Panc1 (cell line): Measurements from ENCODE around the gene RNF227. TPM values are rescaled to one million over a fixed set of nuclear protein-coding genes. Genes with fewer than 3 reads are reported as not detected.

Source experiments
- ATAC-seq: fragments of 200-7000 bp; cut with Tn5 transposase; 2 replicates; pipeline ENCODE4 v1.9.1; 2020; ENCODE audit warnings: mild to moderate bottlenecking, moderate library complexity
- BruUV-seq: library from RNA; stranded (reverse); fragments of 400-500 nt; replicated peaks from 2 replicates; lab custom pipeline; 2021; lab: Mats Ljungman, UMichigan
- CTCF ChIA-PET: fragments of 300-600 bp; sonication (Branson Sonifier 250); formaldehyde crosslinking; loops from one replicate; lab custom pipeline; 2022; ENCODE audit warnings: antibody characterized with exemption; lab: Charles Lee
- POLR2A ChIA-PET: fragments of 300-600 bp; sonication (Branson Sonifier 250); formaldehyde crosslinking; loops from one replicate; lab custom pipeline; 2022; ENCODE audit warnings: antibody characterized with exemption; lab: Charles Lee
- DNase-seq: peaks from one replicate; pipeline ENCODE4 v3.0.0-alpha.2; 2010; ENCODE audit warnings: low read depth, low spot score
- H3K27ac ChIP-seq: 2 replicates; pipeline ENCODE4 v1.5.1; 2011; ENCODE audit warnings: mild to moderate bottlenecking, low read length, inconsistent platforms
- H3K27me3 ChIP-seq: fragments of 200-500 bp; sonication (Bioruptor generic); 2 replicates; pipeline ENCODE4 v1.6.0; 2014; ENCODE audit warnings: low read length, inconsistent platforms; ENCODE audit not compliant: control insufficient read depth, insufficient read depth
- H3K36me3 ChIP-seq: fragments of 200-500 bp; sonication (Bioruptor generic); 2 replicates; pipeline ENCODE4 v1.5.1; 2014; ENCODE audit warnings: inconsistent platforms, mild to moderate bottlenecking, low read length, moderate library complexity; ENCODE audit not compliant: control insufficient read depth, insufficient read depth
- H3K4me1 ChIP-seq: 2 replicates; pipeline ENCODE4 v1.5.1; 2011; ENCODE audit warnings: inconsistent platforms, mild to moderate bottlenecking, low read length, moderate library complexity; ENCODE audit not compliant: control insufficient read depth, insufficient read depth
- H3K4me3 ChIP-seq, 2 experiments: 2 replicates each; pipeline ENCODE4 v1.5.1; 2011 to 2012; ENCODE audit warnings: low read depth in 2 of 2, low read length in 2 of 2, mild to moderate bottlenecking in 2 of 2, inconsistent platforms in 1 of 2, moderate library complexity in 1 of 2
- H3K9me3 ChIP-seq: fragments of 200-500 bp; sonication (Bioruptor generic); 2 replicates; pipeline ENCODE4 v1.5.1; 2014; ENCODE audit warnings: low read depth, mild to moderate bottlenecking, inconsistent platforms, low read length, moderate library complexity; ENCODE audit not compliant: control insufficient read depth, insufficient read depth
- POLR2AphosphoS5 ChIP-seq: IDR thresholded peaks from 2 replicates; pipeline ENCODE4 v1.6.1; 2012; ENCODE audit warnings: mild to moderate bottlenecking, low read depth, low read length, moderate library complexity
- SIN3A ChIP-seq: IDR thresholded peaks from 2 replicates; pipeline ENCODE4 v1.6.1; 2012; ENCODE audit warnings: low read depth, mild to moderate bottlenecking, low read length, moderate library complexity, borderline replicate concordance; ENCODE audit not compliant: insufficient read depth
- TCF7L2 ChIP-seq: IDR thresholded peaks from 2 replicates; pipeline ENCODE4 v1.6.1; 2011; ENCODE audit warnings: mild to moderate bottlenecking, low read depth, low read length, inconsistent platforms
- in situ Hi-C: cut with HindIII; loops from 2 replicates; pipeline ENCODE4 v1.10.0; 2016; ENCODE audit warnings: low sequenced_read_pairs, low pct_unique_long_range_greater_than_20kb
- intact Hi-C: fragments of 100-400 bp; cut with micrococcal nuclease; formaldehyde crosslinking; loops from one replicate; pipeline ENCODE4 v1.10.0; 2022; ENCODE audit not compliant: unreplicated experiment
- total RNA-seq: library from RNA; stranded (reverse); gene quantifications from one replicate; pipeline ENCODE4 v1.2.1, GENCODE V29; 2021; ENCODE audit not compliant: unreplicated experiment
- TF ChIP-seq, protein P1 (sequence below): fragments of 450-650 bp; IDR thresholded peaks from 2 replicates; pipeline ENCODE4 v1.5.1; 2017; ENCODE audit warnings: mild to moderate bottlenecking
- TF ChIP-seq, protein P2 (sequence below), 2 experiments: IDR thresholded peaks; 2 replicates each; pipeline ENCODE4 v1.6.1; 2011 to 2012; ENCODE audit warnings: low read depth in 2 of 2, control low read depth in 1 of 2, low read length in 1 of 2, mild to moderate bottlenecking in 1 of 2, moderate library complexity in 1 of 2; ENCODE audit not compliant: insufficient read depth in 1 of 2

RNF227 gene
- total RNA-seq, 1 experiment from 2014 or later: 2.6 TPM

DNA sequence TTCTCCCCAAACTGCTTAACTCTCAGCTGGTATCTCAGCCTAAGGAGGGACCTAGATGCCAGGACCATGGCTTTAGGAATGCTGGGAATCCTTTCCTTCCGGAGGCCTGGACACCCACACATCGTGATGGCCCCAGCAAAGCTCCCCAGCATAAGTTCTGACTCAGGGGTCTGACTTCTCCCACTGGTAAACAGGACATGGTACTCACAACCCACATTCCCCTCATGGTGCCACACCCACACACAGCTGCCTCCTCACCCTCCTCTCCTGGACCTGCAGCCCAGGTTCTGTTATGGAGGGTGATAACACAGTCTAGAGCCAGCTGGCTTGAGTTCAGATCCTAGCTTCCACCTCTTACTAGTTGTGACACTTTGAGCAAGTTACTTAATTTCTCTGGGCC lies 719 bp upstream of the RNF227 start:
- POLR2A ChIA-PET: interaction anchor here (0.5 to 0.7 kb wide), 3 partner anchors 15 to 80 kb away, joined by 3 to 6 read pairs (median 5); partner anchors contain the start of genes CNTROB and TRAPPC1
- DNase-seq (no peak), ATAC-seq (no peak)
- CTCF ChIA-PET: interaction anchor here (0.5 kb wide), 1 partner anchor 95 kb away, joined by 9 read pairs; no protein-coding TSS in a partner anchor
- in situ Hi-C loops: no loop called here
- peak overlapping the region; percentile 80 for H3K27ac ChIP-seq
- peaks cover 10% of the 10 kb centered on the region for H3K4me1 ChIP-seq
- peaks cover 3% of the 10 kb centered on the region for H3K36me3 ChIP-seq
- intact Hi-C loops: no loop called here
- H3K27me3 ChIP-seq: no peaks in the 10 kb centered on the region
- H3K9me3 ChIP-seq: no peaks in the 10 kb centered on the region
- no TSS peak for BruUV-seq
- H3K4me3 ChIP-seq: peak overlapping the region in 1 of 2 experiments; percentile 54; a peak in 2 of 4 replicates
- TF ChIP-seq POLR2AphosphoS5: no peak
- no peak for TF ChIP-seq SIN3A
- TF ChIP-seq TCF7L2: no peak
- TF ChIP-seq, protein P1, sequence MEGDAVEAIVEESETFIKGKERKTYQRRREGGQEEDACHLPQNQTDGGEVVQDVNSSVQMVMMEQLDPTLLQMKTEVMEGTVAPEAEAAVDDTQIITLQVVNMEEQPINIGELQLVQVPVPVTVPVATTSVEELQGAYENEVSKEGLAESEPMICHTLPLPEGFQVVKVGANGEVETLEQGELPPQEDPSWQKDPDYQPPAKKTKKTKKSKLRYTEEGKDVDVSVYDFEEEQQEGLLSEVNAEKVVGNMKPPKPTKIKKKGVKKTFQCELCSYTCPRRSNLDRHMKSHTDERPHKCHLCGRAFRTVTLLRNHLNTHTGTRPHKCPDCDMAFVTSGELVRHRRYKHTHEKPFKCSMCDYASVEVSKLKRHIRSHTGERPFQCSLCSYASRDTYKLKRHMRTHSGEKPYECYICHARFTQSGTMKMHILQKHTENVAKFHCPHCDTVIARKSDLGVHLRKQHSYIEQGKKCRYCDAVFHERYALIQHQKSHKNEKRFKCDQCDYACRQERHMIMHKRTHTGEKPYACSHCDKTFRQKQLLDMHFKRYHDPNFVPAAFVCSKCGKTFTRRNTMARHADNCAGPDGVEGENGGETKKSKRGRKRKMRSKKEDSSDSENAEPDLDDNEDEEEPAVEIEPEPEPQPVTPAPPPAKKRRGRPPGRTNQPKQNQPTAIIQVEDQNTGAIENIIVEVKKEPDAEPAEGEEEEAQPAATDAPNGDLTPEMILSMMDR: no peak
- TF ChIP-seq, protein P2, sequence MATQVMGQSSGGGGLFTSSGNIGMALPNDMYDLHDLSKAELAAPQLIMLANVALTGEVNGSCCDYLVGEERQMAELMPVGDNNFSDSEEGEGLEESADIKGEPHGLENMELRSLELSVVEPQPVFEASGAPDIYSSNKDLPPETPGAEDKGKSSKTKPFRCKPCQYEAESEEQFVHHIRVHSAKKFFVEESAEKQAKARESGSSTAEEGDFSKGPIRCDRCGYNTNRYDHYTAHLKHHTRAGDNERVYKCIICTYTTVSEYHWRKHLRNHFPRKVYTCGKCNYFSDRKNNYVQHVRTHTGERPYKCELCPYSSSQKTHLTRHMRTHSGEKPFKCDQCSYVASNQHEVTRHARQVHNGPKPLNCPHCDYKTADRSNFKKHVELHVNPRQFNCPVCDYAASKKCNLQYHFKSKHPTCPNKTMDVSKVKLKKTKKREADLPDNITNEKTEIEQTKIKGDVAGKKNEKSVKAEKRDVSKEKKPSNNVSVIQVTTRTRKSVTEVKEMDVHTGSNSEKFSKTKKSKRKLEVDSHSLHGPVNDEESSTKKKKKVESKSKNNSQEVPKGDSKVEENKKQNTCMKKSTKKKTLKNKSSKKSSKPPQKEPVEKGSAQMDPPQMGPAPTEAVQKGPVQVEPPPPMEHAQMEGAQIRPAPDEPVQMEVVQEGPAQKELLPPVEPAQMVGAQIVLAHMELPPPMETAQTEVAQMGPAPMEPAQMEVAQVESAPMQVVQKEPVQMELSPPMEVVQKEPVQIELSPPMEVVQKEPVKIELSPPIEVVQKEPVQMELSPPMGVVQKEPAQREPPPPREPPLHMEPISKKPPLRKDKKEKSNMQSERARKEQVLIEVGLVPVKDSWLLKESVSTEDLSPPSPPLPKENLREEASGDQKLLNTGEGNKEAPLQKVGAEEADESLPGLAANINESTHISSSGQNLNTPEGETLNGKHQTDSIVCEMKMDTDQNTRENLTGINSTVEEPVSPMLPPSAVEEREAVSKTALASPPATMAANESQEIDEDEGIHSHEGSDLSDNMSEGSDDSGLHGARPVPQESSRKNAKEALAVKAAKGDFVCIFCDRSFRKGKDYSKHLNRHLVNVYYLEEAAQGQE (IDR thresholded peaks at IDR 0.05; ENCODE audit: insufficient read depth in 1 of 2, low read depth in 2 of 2, low read length in 1 of 2): no peak

GRCh38 chr17:7916385-7916682 lies 245 bp upstream of the RNF227 start:
- Histone ChIP-seq H3K36me3 (peaks cover 3% of the 10 kb centered on the region), H3K4me3 (peak overlapping the region; percentile 54 to 59), H3K9me3 (no peaks in the 10 kb centered on the region), H3K27ac (peak overlapping the region; percentile 80), H3K27me3 (no peaks in the 10 kb centered on the region), H3K4me1 (peaks cover 10% of the 10 kb centered on the region)
- ATAC-seq (no peak), DNase-seq (no peak)
- no TSS peak for BruUV-seq
- in situ Hi-C loops (no loop called here), intact Hi-C loops (no loop called here)
- ChIA-PET CTCF (interaction anchor here (0.5 kb wide), 1 partner anchor 96 kb away, joined by 9 read pairs; no protein-coding TSS in a partner anchor), POLR2A (interaction anchor here (0.7 kb wide), 1 partner anchor 16 kb away, joined by 3 read pairs; the partner anchor contains the start of genes CNTROB and TRAPPC1)
- TF ChIP-seq SIN3A (no peak), TCF7L2 (peak; percentile 78), POLR2AphosphoS5 (no peak)

GRCh38 chr17:7915179-7915610 lies 894 bp downstream of the RNF227 start:
- in situ Hi-C loops (no loop called here), intact Hi-C loops (no loop called here)
- Histone ChIP-seq H3K4me3 (peak overlapping the region; percentile 59 to 87), H3K27ac (peak overlapping the region; percentile 86), H3K4me1 (peaks cover 10% of the 10 kb centered on the region), H3K27me3 (no peaks in the 10 kb centered on the region), H3K36me3 (peaks cover 3% of the 10 kb centered on the region), H3K9me3 (no peaks in the 10 kb centered on the region)
- ChIA-PET POLR2A (no interaction called here), CTCF (no interaction called here)
- BruUV-seq: TSS peak; percentile 89
- TF ChIP-seq POLR2AphosphoS5 (no peak), TCF7L2 (0 out of 2 replicates have a peak, but pooled peaks have one; percentile 55)
- ATAC-seq (peak; percentile 62), DNase-seq (no peak)
